IPS-NIHi11 (cell line): ENCODE results near the gene CNTNAP2.
"Not testable (repeated sequence)": the region's sequence is repeated elsewhere in the genome, so short reads cannot be mapped to it uniquely, and the experiment has no call there.

ENCODE experiments used
- DNase-seq: peaks from one replicate; pipeline ENCODE4 v3.0.0; 2012; ENCODE audit warnings: mixed read lengths, low spot score

The CNTNAP2 gene

GRCh38 chr7:148031811-148032210 is 1915.2 kb downstream of the CNTNAP2 start:
- DNase-seq: no peak

DNA sequence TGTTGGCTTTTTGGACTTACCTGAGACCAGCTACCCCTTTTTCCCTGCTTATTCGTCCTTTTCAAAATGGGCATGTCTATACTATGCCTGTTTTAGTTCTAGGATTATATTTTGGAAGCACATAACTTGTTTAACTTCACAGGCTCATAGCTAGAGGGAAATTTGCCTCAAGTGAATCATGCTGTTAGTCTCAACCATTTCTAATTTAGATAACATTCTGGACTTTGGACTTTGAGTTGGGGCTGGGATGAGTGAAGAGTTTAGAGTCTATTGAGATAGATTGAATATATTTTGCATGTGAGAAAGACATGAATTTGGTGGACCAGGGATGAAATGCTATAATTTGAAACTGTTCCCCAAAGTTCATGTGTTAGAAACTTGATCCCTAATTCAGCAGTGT is 1919.3 kb downstream of the CNTNAP2 start:
- DNase-seq: no peak

DNA sequence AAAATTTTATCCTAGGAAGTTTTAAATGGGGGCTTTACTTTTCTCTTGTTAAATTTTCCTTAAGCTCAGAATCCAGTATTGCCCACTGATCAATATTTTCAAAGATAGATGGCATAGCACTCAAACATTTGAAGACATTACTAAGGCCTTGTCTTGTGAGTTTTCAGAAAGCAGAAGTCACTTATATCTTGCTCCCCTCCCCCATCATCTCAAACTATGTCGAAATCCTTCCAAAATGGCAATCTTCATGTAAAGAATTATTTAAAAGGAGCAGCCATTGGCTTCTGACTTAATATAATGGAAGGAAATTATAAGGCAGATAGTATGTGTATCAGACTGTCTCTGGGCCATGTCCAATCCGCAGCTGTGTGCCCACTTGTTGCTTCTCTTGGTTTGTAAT is 1920.4 kb downstream of the CNTNAP2 start:
- DNase-seq: no peak

DNA sequence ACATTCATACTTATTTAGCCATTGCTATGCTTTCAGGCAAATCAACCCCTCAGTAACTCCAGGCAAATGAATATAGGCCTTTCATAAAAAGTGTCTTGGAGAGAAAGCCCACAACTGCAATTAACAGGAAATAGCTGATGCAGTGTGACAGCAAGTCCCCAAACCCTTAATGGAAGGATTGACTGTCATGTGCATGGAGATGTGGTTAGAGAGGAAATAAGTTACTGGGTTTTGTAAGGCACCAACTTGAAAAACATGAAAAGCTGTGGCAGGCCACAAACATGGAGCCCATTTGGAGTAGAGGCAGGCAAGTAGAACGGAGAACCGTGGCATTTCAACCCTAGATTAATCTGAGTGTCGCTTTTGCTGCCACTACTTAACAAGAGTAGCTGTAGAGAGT is 1924.6 kb downstream of the CNTNAP2 start:
- DNase-seq: no peak

DNA sequence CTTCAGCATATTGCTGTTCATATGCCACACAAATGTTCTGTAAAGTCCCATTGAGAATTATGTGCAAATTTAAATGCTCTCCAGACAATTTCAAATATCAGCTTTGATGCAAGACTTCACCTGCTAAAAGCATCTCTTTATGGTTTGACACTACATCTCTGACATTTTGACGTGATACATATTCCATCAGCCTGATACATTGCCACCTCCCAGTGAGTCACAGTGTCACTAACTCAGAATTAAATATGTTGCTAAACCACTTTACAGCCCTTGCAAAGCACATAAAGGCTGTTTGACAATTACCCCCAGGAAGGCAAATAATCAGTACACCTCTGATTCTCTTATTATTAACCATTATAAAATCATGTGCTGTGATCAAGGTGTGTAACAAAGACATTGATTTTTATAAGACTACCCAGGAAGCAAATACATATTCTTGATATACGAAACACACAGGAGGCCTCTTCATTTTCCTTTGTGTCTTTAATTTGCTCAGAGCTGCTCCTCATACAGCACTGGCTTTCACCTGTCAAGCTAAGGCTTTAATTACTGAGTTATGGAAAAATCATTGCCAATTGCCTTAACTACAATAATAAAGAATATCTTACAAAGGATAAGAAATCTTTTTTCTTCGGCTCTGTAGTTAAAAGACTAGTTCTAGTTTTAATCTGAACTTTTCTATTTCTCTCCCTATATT is 1926.5 kb downstream of the CNTNAP2 start:
- DNase-seq: no peak

DNA sequence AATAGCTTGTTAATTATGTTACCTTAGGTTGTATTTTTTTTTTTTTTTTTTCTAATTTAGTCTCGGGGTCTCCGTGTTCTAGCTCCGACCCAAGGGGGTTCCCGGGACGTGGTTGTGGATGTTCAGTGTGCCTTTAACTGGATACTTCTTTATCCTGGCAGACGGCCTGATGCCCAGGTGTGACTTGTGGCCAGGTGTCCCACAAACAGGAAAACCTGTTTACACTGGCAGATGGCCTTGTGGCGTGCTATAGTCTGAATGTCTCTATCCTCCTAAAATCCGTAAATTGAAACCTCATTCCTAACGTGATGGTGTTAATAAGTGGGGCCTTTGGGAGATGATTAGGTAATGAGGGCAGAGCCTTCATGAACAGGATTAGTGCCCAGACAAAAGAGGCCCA is 1927.6 kb downstream of the CNTNAP2 start:
- DNase-seq: no peak

- DNase-seq: no peak
Measured at GRCh38 chr7:148045521-148045920, 1928.9 kb downstream of the CNTNAP2 start.

GRCh38 chr7:148049068-148049467 is 1932.5 kb downstream of the CNTNAP2 start:
- no peak for DNase-seq

GRCh38 chr7:148050492-148051158 is 1934.0 kb downstream of the CNTNAP2 start:
- DNase-seq: no peak

- no peak for DNase-seq
Measured at GRCh38 chr7:148056406-148056805, 1939.8 kb downstream of the CNTNAP2 start.

- no peak for DNase-seq
Measured at GRCh38 chr7:148058092-148058491, 1941.5 kb downstream of the CNTNAP2 start.

- DNase-seq: no peak
Measured at GRCh38 chr7:148058753-148059152, 1942.2 kb downstream of the CNTNAP2 start.

DNA sequence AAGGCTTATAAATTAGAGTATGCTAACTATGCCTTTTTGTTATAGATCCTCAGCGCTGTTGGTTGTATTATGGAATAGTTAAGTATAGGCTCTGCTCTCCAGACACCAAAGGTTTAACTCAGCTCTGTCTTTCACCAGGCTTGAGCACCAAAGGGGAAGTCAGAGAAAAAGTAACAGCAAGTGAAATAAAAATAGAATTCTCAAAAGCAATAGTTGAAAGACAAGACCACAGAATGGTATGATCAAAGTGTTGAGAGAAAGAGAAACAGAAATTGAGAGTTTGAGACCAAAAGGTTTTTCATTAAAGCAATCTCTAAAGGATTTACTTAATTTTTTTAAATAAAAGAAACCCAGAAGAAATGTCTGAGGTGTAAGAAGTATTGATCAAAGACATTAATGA is 1944.1 kb downstream of the CNTNAP2 start:
- DNase-seq: no peak

DNA sequence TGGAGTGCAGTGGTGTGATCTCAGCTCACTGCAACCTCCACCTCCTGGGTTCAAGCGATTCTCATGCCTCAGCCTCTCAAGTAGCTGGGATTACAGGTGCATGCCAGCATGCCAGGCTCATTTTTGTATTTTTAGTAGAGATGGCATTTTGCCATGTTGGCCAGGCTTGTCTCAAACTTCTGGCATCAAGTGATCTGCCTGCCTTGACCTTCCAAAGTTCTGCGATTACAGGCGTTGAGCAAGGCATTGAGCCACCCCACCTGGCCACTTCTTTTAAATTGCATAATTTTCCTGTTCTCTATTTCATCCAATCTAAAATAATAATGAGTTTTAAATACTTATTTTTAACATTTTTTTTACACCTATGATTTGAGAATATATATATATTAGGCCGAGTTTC is 1961.5 kb downstream of the CNTNAP2 start:
- not testable (repeated sequence) for DNase-seq

DNA sequence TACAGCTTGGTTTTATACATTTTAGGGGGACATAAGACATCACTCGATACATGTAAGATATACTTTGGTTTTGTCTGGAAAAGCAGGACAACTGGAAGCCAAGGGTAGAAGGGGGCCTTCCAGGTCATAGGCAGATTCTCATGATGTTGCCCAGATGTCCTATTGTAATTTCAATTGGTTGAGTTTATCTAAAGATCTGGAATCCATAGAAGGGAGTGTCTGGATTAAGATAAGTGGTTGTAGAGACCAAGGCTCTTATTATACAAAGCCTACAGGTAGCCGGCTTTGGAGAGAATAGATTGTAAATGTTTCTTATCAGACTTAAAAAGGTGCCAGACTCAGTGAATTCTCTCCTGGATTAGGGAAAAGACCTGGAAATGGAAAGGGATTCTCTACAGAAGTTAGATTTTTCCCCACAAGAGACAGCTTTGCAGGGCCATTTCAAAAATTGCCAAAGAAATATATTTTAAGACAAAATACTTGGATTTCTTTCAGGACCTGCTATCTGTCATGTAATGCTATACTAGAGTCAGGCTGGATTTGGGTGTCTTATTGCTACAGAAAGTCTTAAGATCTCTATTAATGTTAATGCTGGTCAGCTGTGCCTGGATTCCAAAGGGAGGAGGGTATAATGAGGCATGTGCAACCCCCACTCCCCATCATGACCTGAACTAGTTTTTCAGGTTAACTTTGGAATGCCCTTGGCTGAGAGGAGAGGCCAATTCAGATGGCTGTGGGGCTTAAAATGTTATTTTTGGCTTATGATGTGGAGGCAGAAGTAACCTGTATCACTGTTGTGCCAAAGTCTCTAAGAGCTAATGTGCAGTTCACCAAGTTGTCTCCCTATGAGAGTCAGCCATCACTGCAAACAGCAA is 1962.8 kb downstream of the CNTNAP2 start:
- no peak for DNase-seq

GRCh38 chr7:148083448-148083847 is 1966.8 kb downstream of the CNTNAP2 start:
- DNase-seq: no peak

GRCh38 chr7:148084138-148084537 is 1967.5 kb downstream of the CNTNAP2 start:
- peak; percentile 55 for DNase-seq

DNA sequence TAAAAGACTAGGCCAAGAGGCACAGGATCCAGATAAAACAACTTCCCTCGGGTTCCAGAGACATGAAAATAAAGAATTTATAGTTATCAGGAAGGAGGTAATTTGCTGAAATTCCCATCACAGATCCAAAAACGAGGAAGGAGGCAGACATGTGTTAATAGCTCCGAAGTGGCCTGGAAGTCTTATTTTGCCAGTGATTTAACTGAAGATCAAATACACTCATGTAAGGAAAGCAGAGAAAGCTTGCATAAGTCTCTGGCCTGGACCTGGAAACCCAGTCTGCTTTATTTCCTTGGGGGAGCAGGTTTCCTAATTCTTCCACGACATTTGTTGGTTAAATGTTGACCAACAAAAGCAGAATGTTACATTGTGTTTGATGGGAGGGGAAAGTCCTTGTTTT is 1975.3 kb downstream of the CNTNAP2 start:
- DNase-seq: no peak

DNA sequence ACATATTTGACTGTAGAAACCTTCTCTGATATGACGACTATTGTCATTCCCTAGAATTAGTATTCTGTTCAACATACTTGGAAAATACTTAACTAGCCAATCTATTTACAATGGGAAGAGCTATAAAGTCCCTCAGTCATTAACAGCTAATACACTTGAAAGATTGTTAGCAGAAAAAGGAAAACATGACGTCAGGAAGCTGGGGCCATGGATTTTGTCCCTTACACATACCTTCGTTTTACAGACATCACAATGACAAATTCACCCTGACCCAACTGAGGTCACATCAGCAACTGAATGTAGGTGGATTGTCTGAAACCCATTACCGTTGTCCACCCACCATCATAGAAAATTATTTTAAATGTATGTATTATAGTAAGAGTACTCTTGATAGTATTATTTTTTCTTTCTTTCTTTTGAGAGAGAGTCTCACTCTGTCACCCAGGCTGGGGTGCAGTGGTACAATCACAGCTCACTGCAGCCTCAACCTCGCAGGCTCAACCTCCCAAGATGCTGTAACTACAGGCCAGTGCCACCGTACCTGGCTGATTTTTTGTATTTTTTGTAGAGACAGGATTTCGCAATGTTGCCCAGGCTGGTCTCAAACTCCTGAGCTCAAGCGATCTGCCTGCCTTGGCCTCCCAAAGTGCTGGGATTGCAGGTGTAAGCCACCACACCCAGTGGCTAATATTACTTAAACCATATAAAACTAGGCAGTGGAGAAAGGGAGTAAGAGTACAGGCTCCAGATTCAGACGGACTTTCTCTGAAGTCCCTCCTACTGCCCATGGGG is 1977.0 kb downstream of the CNTNAP2 start:
- no peak for DNase-seq

GRCh38 chr7:148095066-148095465 is 1978.5 kb downstream of the CNTNAP2 start:
- DNase-seq: no peak

- no peak for DNase-seq
Measured at GRCh38 chr7:148104136-148104716, 1987.6 kb downstream of the CNTNAP2 start.

DNA sequence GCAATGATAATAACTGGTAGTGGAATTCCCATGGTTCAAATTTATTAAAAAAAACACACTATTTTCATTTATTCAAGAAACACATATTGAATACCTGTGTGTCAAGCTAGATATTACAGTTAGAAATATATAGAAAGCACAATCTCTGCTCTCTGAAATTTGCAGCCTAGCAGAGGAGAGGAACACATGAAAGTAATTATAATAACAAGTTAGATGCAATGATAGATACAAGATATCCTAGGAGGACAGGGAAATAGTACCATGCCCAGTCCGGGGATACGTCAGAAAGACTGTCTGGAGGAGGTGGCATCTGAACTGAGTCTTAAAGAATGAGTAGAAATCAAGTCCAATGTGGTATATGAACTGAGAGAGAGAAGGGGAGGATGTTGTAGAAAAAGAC is 1988.3 kb downstream of the CNTNAP2 start:
- no peak for DNase-seq
